ENCODE measurements around the gene FCRL5.

DNA sequence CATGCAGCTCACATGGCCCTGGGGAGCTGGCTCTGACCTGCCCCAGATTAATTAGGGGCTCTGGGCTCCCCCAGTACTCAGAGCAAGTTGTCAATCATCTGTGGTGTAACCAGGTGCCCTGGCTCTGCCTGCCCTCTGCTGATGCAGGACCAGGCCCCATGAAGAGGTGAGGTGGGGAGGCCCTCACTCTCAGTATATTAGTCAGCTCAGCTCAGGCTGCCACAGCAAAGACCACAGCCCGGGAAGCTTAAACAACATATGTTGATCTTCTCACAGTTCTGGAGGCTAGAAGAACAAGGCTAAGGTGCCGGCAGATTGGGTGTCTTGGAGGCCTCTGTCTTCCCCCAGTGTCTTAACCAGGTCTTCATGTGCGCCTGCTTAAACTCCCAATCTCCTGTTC lies 66.5 kb downstream of the FCRL5 start:
- TF ChIP-seq PAX5 (IDR thresholded peaks at IDR 0.05; ENCODE audit: insufficient read depth, low read length, severe bottlenecking) (no peak), POLR2A (IDR thresholded peaks at IDR 0.05; ENCODE audit: low read depth, low read length) (no peak)

Data from GM12891 (cell line).